Measurements from ENCODE around the gene PRSS27. TPM values are rescaled to one million over a fixed set of nuclear protein-coding genes. Genes with fewer than 3 reads are reported as not detected.

Gene PRSS27
- total RNA-seq, 1 experiment from 2014 or later, result 14.8 TPM

DNA sequence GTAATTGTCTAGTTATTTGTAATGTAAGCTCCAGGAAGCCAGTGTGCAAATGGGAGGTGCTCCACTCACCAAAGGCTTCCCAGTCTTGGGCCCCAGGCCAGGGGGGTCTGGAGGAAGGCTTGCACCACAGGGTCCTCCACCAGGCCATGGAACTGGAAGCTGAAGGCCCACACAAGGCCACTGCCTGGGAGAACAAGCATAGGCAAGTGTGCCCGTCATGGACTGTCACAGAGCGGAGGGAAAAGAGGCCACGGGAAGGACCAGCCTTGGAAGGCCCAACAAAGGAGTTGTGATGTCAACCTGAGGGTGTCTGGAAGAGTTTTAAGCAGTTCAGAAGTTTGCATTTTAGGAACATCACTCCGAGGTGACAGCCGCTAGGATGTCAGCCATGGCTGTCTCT lies 29.5 kb upstream of the PRSS27 start:
- no TSS peak for BruUV-seq (replicated peaks)
- no peak overlapping the region for H3K27ac ChIP-seq
- peaks cover 39% of the 10 kb centered on the region for H3K79me2 ChIP-seq (ENCODE audit: low read depth)
- 0 out of 2 replicates have a peak, but pooled peaks cover 11% of the 10 kb centered on the region for H3K36me3 ChIP-seq (ENCODE audit: low read depth)
- H2AFZ ChIP-seq, result no peak overlapping the region
- H3K9me2 ChIP-seq (ENCODE audit: insufficient read depth), result no peaks in the 10 kb centered on the region
- H3K4me2 ChIP-seq, result no peak overlapping the region
- H4K20me1 ChIP-seq (ENCODE audit: insufficient read depth), result peaks cover 15% of the 10 kb centered on the region
- intact Hi-C loops (cut with micrococcal nuclease; ENCODE audit: unreplicated experiment), result no loop called here
- no peak for TF ChIP-seq EZH2 (IDR thresholded peaks at IDR 0.05; ENCODE audit: low read depth)
- TF ChIP-seq, protein P1, sequence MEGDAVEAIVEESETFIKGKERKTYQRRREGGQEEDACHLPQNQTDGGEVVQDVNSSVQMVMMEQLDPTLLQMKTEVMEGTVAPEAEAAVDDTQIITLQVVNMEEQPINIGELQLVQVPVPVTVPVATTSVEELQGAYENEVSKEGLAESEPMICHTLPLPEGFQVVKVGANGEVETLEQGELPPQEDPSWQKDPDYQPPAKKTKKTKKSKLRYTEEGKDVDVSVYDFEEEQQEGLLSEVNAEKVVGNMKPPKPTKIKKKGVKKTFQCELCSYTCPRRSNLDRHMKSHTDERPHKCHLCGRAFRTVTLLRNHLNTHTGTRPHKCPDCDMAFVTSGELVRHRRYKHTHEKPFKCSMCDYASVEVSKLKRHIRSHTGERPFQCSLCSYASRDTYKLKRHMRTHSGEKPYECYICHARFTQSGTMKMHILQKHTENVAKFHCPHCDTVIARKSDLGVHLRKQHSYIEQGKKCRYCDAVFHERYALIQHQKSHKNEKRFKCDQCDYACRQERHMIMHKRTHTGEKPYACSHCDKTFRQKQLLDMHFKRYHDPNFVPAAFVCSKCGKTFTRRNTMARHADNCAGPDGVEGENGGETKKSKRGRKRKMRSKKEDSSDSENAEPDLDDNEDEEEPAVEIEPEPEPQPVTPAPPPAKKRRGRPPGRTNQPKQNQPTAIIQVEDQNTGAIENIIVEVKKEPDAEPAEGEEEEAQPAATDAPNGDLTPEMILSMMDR (conservative IDR thresholded peaks at IDR 0.05), result no peak
- H3F3A ChIP-seq (ENCODE audit: insufficient read depth, low read depth), result peaks cover 14% of the 10 kb centered on the region
- H3K4me1 ChIP-seq (replicated peaks; ENCODE audit: insufficient read depth), result peaks cover 14% of the 10 kb centered on the region
- H3K9me3 ChIP-seq (ENCODE audit: insufficient read depth, low read depth), result no peaks in the 10 kb centered on the region
- ChIA-PET POLR2A (ENCODE audit: unreplicated experiment) (no interaction called here), CTCF (no interaction called here)
- no peak for DNase-seq
- H3K27me3 ChIP-seq (ENCODE audit: insufficient read depth, low read depth), result no peaks in the 10 kb centered on the region
- H3K4me3 ChIP-seq, result no peak overlapping the region

DNA sequence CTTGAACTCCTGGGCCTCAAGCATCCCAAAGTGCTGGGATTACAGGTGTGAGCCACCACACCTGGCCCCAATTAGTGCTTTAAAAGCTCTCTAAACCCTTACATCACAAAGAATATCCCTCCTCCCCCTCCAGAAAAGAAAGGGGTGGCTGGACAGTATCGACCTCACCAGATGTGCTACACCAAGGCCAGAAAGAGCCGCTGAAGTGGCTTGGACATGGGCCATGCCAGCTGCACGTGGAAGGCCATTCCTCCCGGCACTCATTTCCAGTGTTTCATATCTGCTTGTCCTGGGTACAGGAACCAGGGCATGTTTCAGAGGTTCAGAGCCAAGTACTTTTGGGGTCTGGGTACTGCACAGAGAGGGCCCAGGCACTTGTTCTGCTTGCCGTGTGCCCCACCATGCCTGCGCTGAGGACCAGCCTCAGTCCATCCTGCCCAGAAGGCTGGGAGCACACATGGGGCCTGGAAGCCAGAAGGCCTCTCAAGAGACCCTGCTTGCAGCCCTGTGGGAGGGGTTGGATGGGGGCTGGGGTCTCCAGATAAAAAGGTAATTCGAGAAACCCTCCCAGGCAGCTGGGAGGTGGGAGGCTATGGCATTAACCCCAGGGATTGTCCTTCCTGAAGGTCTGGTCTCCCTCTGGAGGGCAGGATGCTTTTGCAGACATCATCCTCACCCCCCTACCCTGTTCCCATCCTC lies 28.9 kb upstream of the PRSS27 start:
- peaks cover 14% of the 10 kb centered on the region for H3F3A ChIP-seq (ENCODE audit: insufficient read depth, low read depth)
- no TSS peak for BruUV-seq (replicated peaks)

DNA sequence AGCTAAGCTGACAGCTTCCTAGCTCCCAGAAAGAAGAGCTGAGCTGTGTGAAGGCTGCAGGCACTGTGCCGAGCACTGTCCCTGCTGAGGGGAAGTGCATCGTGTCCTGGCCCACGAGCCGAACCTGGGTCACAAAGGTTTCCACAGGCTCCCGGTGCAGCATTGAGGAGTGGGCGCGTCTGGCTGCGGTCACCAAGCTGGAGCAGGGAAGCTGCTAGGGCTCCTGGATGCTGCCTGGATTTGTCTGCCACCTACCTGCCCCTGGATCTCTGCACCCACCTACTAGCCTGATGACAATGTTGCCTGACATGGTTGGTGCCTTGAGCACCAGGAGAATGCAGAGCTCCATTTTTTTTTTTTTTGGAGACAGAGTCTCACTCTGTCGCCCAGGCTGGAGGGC lies 25.9 kb upstream of the PRSS27 start:
- no peak overlapping the region for H2AFZ ChIP-seq
- 0 out of 2 replicates have a peak, but pooled peaks cover 2% of the 10 kb centered on the region for H3F3A ChIP-seq (ENCODE audit: insufficient read depth, low read depth)
- peaks cover 17% of the 10 kb centered on the region for H3K79me2 ChIP-seq (ENCODE audit: low read depth)
- H4K20me1 ChIP-seq (ENCODE audit: insufficient read depth), result no peaks in the 10 kb centered on the region
- no TSS peak for BruUV-seq (replicated peaks)
- DNase-seq, result no peak
- no peak overlapping the region for H3K4me2 ChIP-seq
- intact Hi-C loops (cut with micrococcal nuclease; ENCODE audit: unreplicated experiment), result no loop called here
- TF ChIP-seq, protein P1 (conservative IDR thresholded peaks at IDR 0.05), result no peak
- TF ChIP-seq EZH2 (IDR thresholded peaks at IDR 0.05; ENCODE audit: low read depth), result no peak
- no peaks in the 10 kb centered on the region for H3K36me3 ChIP-seq (ENCODE audit: low read depth)
- H3K4me3 ChIP-seq, result no peak overlapping the region
- H3K4me1 ChIP-seq (replicated peaks; ENCODE audit: insufficient read depth), result peaks cover 8% of the 10 kb centered on the region
- no peaks in the 10 kb centered on the region for H3K27me3 ChIP-seq (ENCODE audit: insufficient read depth, low read depth)
- H3K9me2 ChIP-seq (ENCODE audit: insufficient read depth), result no peaks in the 10 kb centered on the region
- no peak overlapping the region for H3K27ac ChIP-seq
- CTCF ChIA-PET, result no interaction called here
- no peaks in the 10 kb centered on the region for H3K9me3 ChIP-seq (ENCODE audit: insufficient read depth, low read depth)
- POLR2A ChIA-PET (ENCODE audit: unreplicated experiment), result interaction anchor here (0.6 to 0.7 kb wide), 3 partner anchors 46 to 223 kb away, joined by 3 to 19 read pairs (median 3); no protein-coding TSS in a partner anchor

More for the DNA sequence above, 28.9 kb upstream of the PRSS27 start:
- ChIA-PET CTCF (no interaction called here), POLR2A (ENCODE audit: unreplicated experiment) (no interaction called here)
- Histone ChIP-seq H3K27ac (no peak overlapping the region), H3K4me1 (replicated peaks; ENCODE audit: insufficient read depth) (peaks cover 12% of the 10 kb centered on the region), H3K4me3 (no peak overlapping the region), H3K27me3 (ENCODE audit: insufficient read depth, low read depth) (no peaks in the 10 kb centered on the region), H3K9me3 (ENCODE audit: insufficient read depth, low read depth) (no peaks in the 10 kb centered on the region), H3K79me2 (ENCODE audit: low read depth) (peaks cover 33% of the 10 kb centered on the region), H3K9me2 (ENCODE audit: insufficient read depth) (no peaks in the 10 kb centered on the region), H3K4me2 (no peak overlapping the region), H3K36me3 (ENCODE audit: low read depth) (0 out of 2 replicates have a peak, but pooled peaks cover 5% of the 10 kb centered on the region), H2AFZ (no peak overlapping the region), H4K20me1 (ENCODE audit: insufficient read depth) (peaks cover 9% of the 10 kb centered on the region)
- no peak for DNase-seq
- intact Hi-C loops (cut with micrococcal nuclease; ENCODE audit: unreplicated experiment), result no loop called here
- no peak for TF ChIP-seq EZH2 (IDR thresholded peaks at IDR 0.05; ENCODE audit: low read depth)
- TF ChIP-seq, protein P1 (conservative IDR thresholded peaks at IDR 0.05), result no peak

Measured in PC-9 (cell line).